Panc1 (cell line): ENCODE data around the gene RPL19. TPM values are rescaled to one million over a fixed set of nuclear protein-coding genes. Genes with fewer than 3 reads are reported as not detected.

ENCODE experiments used
- ATAC-seq: fragments of 200-7000 bp; cut with Tn5 transposase; 2 replicates; pipeline ENCODE4 v1.9.1; 2020; ENCODE audit warnings: mild to moderate bottlenecking, moderate library complexity
- BruUV-seq: library from RNA; stranded (reverse); fragments of 400-500 nt; replicated peaks from 2 replicates; lab custom pipeline; 2021; lab: Mats Ljungman, UMichigan
- CTCF ChIA-PET: fragments of 300-600 bp; sonication (Branson Sonifier 250); formaldehyde crosslinking; loops from one replicate; lab custom pipeline; 2022; ENCODE audit warnings: antibody characterized with exemption; lab: Charles Lee
- POLR2A ChIA-PET: fragments of 300-600 bp; sonication (Branson Sonifier 250); formaldehyde crosslinking; loops from one replicate; lab custom pipeline; 2022; ENCODE audit warnings: antibody characterized with exemption; lab: Charles Lee
- DNase-seq: peaks from one replicate; pipeline ENCODE4 v3.0.0-alpha.2; 2010; ENCODE audit warnings: low read depth, low spot score
- H3K27ac ChIP-seq: 2 replicates; pipeline ENCODE4 v1.5.1; 2011; ENCODE audit warnings: mild to moderate bottlenecking, low read length, inconsistent platforms
- H3K27me3 ChIP-seq: fragments of 200-500 bp; sonication (Bioruptor generic); 2 replicates; pipeline ENCODE4 v1.6.0; 2014; ENCODE audit warnings: low read length, inconsistent platforms; ENCODE audit not compliant: control insufficient read depth, insufficient read depth
- H3K36me3 ChIP-seq: fragments of 200-500 bp; sonication (Bioruptor generic); 2 replicates; pipeline ENCODE4 v1.5.1; 2014; ENCODE audit warnings: inconsistent platforms, mild to moderate bottlenecking, low read length, moderate library complexity; ENCODE audit not compliant: control insufficient read depth, insufficient read depth
- H3K4me1 ChIP-seq: 2 replicates; pipeline ENCODE4 v1.5.1; 2011; ENCODE audit warnings: inconsistent platforms, mild to moderate bottlenecking, low read length, moderate library complexity; ENCODE audit not compliant: control insufficient read depth, insufficient read depth
- H3K4me3 ChIP-seq, 2 experiments: 2 replicates each; pipeline ENCODE4 v1.5.1; 2011 to 2012; ENCODE audit warnings: low read depth in 2 of 2, low read length in 2 of 2, mild to moderate bottlenecking in 2 of 2, inconsistent platforms in 1 of 2, moderate library complexity in 1 of 2
- H3K9me3 ChIP-seq: fragments of 200-500 bp; sonication (Bioruptor generic); 2 replicates; pipeline ENCODE4 v1.5.1; 2014; ENCODE audit warnings: low read depth, mild to moderate bottlenecking, inconsistent platforms, low read length, moderate library complexity; ENCODE audit not compliant: control insufficient read depth, insufficient read depth
- POLR2AphosphoS5 ChIP-seq: IDR thresholded peaks from 2 replicates; pipeline ENCODE4 v1.6.1; 2012; ENCODE audit warnings: mild to moderate bottlenecking, low read depth, low read length, moderate library complexity
- REST ChIP-seq, 2 experiments: IDR thresholded peaks; 2 replicates each; pipeline ENCODE4 v1.6.1; 2011 to 2012; ENCODE audit warnings: low read depth in 2 of 2, control low read depth in 1 of 2, low read length in 1 of 2, mild to moderate bottlenecking in 1 of 2, moderate library complexity in 1 of 2; ENCODE audit not compliant: insufficient read depth in 1 of 2
- SIN3A ChIP-seq: IDR thresholded peaks from 2 replicates; pipeline ENCODE4 v1.6.1; 2012; ENCODE audit warnings: low read depth, mild to moderate bottlenecking, low read length, moderate library complexity, borderline replicate concordance; ENCODE audit not compliant: insufficient read depth
- TCF7L2 ChIP-seq: IDR thresholded peaks from 2 replicates; pipeline ENCODE4 v1.6.1; 2011; ENCODE audit warnings: mild to moderate bottlenecking, low read depth, low read length, inconsistent platforms
- in situ Hi-C: cut with HindIII; loops from 2 replicates; pipeline ENCODE4 v1.10.0; 2016; ENCODE audit warnings: low sequenced_read_pairs, low pct_unique_long_range_greater_than_20kb
- intact Hi-C: fragments of 100-400 bp; cut with micrococcal nuclease; formaldehyde crosslinking; loops from one replicate; pipeline ENCODE4 v1.10.0; 2022; ENCODE audit not compliant: unreplicated experiment
- total RNA-seq: library from RNA; stranded (reverse); gene quantifications from one replicate; pipeline ENCODE4 v1.2.1, GENCODE V29; 2021; ENCODE audit not compliant: unreplicated experiment
- TF ChIP-seq, protein P1 (sequence below): fragments of 450-650 bp; IDR thresholded peaks from 2 replicates; pipeline ENCODE4 v1.5.1; 2017; ENCODE audit warnings: mild to moderate bottlenecking

The RPL19 gene
- total RNA-seq, 1 experiment from 2014 or later, result 971 TPM

DNA sequence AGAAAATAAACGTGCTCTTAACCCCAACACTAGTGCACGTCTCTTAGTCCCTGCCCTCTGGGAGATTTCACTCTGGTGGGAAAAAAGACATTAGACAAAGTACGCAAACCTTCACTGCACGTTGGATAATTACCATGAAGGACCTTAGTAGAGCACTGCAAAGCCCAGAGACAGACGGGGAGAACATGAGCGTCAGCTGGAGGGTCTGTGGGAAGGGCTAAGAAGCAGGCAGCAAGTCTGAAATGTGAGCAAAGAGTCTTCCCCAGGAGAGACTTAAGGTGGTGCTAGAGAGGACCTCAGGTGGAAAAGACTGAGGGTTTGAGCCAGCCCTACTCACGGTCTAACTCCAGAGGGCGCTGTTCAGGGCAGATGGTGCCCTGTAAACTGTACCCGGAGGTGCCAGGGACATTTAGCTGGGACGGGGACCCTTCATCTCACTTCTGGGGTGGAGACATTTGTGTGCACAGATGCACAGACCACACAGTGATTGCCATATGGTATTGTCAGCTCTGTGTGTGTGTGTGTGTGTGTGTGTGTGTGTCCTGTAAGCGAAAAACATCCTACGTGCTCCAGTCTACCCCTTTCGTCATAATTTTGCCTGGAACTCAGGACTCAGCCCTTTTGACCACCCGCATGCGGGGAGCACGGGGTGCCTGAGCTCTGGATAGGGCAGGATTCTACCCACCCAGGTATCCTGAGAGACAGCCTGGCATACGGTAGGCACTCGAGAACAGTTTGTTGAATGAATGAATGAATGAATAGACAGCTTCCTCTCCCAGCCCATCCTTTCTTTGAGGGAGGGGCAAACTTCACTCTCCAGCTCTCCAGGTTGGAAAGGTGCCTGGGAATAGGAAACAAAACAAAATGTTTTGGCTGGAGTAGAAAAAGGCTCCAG is 35.7 kb downstream of the RPL19 start:
- intact Hi-C loops (no loop called here), in situ Hi-C loops (no loop called here)
- no peaks in the 10 kb centered on the region for H3K36me3 ChIP-seq
- ATAC-seq (peak; percentile 78), DNase-seq (no peak)
- BruUV-seq, result no TSS peak
- POLR2A ChIA-PET, result no interaction called here
- no peak overlapping the region for H3K4me3 ChIP-seq
- H3K27ac ChIP-seq, result no peak overlapping the region
- H3K4me1 ChIP-seq, result 0 out of 2 replicates have a peak, but pooled peaks cover 2% of the 10 kb centered on the region
- H3K9me3 ChIP-seq, result no peaks in the 10 kb centered on the region
- CTCF ChIA-PET, result interaction anchor here (0.6 to 1.5 kb wide), 6 partner anchors 8 to 18 kb away, joined by 3 to 8 read pairs (median 4); no protein-coding TSS in a partner anchor
- TF ChIP-seq REST (IDR thresholded peaks at IDR 0.05; ENCODE audit: insufficient read depth in 1 of 2, low read depth in 2 of 2, low read length in 1 of 2), result no peak
- TF ChIP-seq, protein P1, sequence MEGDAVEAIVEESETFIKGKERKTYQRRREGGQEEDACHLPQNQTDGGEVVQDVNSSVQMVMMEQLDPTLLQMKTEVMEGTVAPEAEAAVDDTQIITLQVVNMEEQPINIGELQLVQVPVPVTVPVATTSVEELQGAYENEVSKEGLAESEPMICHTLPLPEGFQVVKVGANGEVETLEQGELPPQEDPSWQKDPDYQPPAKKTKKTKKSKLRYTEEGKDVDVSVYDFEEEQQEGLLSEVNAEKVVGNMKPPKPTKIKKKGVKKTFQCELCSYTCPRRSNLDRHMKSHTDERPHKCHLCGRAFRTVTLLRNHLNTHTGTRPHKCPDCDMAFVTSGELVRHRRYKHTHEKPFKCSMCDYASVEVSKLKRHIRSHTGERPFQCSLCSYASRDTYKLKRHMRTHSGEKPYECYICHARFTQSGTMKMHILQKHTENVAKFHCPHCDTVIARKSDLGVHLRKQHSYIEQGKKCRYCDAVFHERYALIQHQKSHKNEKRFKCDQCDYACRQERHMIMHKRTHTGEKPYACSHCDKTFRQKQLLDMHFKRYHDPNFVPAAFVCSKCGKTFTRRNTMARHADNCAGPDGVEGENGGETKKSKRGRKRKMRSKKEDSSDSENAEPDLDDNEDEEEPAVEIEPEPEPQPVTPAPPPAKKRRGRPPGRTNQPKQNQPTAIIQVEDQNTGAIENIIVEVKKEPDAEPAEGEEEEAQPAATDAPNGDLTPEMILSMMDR, result peak; percentile 76
- H3K27me3 ChIP-seq, result no peaks in the 10 kb centered on the region

DNA sequence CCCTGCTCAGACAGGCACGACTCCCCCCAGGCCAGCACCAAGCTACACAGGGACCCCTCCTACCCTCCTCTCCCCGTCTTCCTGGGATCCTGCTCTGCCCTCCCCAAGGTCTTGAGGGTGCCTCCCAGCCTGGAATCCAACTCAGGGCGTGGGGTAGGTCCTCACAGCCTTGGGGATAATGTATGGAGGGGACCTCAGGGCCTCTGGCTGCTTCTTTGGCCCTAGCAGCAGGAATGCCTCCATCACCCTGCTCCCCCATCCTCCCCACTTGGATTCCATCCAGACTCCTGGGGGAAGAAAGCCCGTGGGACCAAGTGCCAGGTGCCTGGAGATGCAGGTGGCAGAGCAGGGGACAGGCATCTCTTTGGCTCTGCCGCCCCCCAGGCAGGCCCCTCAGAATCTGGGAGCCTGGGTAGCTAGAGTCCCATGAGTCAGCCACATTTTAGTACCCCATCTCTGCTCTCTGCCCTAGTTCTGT is 36.4 kb downstream of the RPL19 start:
- H3K4me1 ChIP-seq, result 0 out of 2 replicates have a peak, but pooled peaks cover 2% of the 10 kb centered on the region
- in situ Hi-C loops (no loop called here), intact Hi-C loops (no loop called here)
- no peak overlapping the region for H3K27ac ChIP-seq
- ChIA-PET POLR2A (no interaction called here), CTCF (interaction anchor here (0.6 to 1.5 kb wide), 3 partner anchors 12 to 18 kb away, joined by 3 to 6 read pairs (median 4); no protein-coding TSS in a partner anchor)
- H3K9me3 ChIP-seq, result no peaks in the 10 kb centered on the region
- ATAC-seq, result no peak
- H3K36me3 ChIP-seq, result no peaks in the 10 kb centered on the region
- no TSS peak for BruUV-seq
- TF ChIP-seq REST (IDR thresholded peaks at IDR 0.05; ENCODE audit: insufficient read depth in 1 of 2, low read depth in 2 of 2, low read length in 1 of 2) (no peak), TCF7L2 (no peak), SIN3A (no peak), POLR2AphosphoS5 (no peak)
- TF ChIP-seq, protein P1, result no peak
- H3K4me3 ChIP-seq, result no peak overlapping the region
- DNase-seq, result no peak
- no peaks in the 10 kb centered on the region for H3K27me3 ChIP-seq
